Thyroid gland (tissue), 4 donors: ENCODE measurements around the gene INO80.

Experiments used
- POLR2A ChIP-seq, 2 donors: fragments of 450-650 bp; IDR thresholded peaks; one replicate each; pipeline ENCODE4 v1.6.1; 2017; ENCODE audit warnings: antibody characterized with exemption in 2 of 2, mild to moderate bottlenecking in 2 of 2, moderate library complexity in 1 of 2
- TF ChIP-seq, protein P1 (sequence below), 6 experiments: fragments of 200-600 bp in 3 of 6; fragments of 450-650 bp in 3 of 6; sonication (generic) in 3 of 6; IDR thresholded peaks; one replicate each; pipeline ENCODE4 v1.5.1; 2016 to 2019; ENCODE audit warnings: antibody characterized with exemption in 6 of 6, mild to moderate bottlenecking in 2 of 6, inconsistent platforms in 1 of 6, moderate library complexity in 1 of 6

DNA sequence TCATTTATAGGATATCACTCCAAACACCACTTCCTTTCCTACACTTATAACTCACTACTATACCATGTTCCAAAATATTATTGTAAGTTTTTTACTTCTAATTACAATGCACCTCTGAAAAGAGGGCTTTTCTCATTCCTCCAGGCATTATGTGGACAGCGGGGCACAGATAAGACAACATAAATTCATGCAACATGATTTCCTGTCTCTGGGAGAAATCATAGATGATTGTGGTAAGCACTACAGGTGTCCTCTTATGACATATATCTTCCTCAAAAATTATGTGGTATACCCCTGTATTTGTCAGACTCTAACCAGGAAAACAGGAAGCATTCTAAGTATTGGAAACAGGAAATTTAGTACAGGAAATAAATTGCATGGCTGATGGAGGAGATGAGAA, 45.7 kb upstream of the INO80 start:
- TF ChIP-seq, protein P1, sequence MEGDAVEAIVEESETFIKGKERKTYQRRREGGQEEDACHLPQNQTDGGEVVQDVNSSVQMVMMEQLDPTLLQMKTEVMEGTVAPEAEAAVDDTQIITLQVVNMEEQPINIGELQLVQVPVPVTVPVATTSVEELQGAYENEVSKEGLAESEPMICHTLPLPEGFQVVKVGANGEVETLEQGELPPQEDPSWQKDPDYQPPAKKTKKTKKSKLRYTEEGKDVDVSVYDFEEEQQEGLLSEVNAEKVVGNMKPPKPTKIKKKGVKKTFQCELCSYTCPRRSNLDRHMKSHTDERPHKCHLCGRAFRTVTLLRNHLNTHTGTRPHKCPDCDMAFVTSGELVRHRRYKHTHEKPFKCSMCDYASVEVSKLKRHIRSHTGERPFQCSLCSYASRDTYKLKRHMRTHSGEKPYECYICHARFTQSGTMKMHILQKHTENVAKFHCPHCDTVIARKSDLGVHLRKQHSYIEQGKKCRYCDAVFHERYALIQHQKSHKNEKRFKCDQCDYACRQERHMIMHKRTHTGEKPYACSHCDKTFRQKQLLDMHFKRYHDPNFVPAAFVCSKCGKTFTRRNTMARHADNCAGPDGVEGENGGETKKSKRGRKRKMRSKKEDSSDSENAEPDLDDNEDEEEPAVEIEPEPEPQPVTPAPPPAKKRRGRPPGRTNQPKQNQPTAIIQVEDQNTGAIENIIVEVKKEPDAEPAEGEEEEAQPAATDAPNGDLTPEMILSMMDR (IDR thresholded peaks at IDR 0.05): no peak
- no peak for TF ChIP-seq POLR2A (IDR thresholded peaks at IDR 0.05)
